Measurements from ENCODE around the gene ADCY9.
"Not testable (repeated sequence)": the region's sequence is repeated elsewhere in the genome, so short reads cannot be mapped to it uniquely, and the experiment has no call there.

Gene ADCY9

GRCh38 chr16:3953728-3954410, 162.4 kb downstream of the ADCY9 start:
- H3K4me2 ChIP-seq (ENCODE audit: low read depth, low read length, poor library complexity, severe bottlenecking), result no peak overlapping the region
- no peak overlapping the region for H3K4me3 ChIP-seq (ENCODE audit: insufficient read depth, low read length, poor library complexity, severe bottlenecking)
- H2AFZ ChIP-seq (ENCODE audit: low read depth, low read length, severe bottlenecking), result no peak overlapping the region
- no peaks in the 10 kb centered on the region for H3F3A ChIP-seq (ENCODE audit: insufficient read depth)
- no peaks in the 10 kb centered on the region for H3K9me3 ChIP-seq (ENCODE audit: insufficient read depth, low read length)
- no peak for TF ChIP-seq EZH2phosphoT487 (conservative IDR thresholded peaks at IDR 0.05; ENCODE audit: low read length)
- TF ChIP-seq, protein P1, sequence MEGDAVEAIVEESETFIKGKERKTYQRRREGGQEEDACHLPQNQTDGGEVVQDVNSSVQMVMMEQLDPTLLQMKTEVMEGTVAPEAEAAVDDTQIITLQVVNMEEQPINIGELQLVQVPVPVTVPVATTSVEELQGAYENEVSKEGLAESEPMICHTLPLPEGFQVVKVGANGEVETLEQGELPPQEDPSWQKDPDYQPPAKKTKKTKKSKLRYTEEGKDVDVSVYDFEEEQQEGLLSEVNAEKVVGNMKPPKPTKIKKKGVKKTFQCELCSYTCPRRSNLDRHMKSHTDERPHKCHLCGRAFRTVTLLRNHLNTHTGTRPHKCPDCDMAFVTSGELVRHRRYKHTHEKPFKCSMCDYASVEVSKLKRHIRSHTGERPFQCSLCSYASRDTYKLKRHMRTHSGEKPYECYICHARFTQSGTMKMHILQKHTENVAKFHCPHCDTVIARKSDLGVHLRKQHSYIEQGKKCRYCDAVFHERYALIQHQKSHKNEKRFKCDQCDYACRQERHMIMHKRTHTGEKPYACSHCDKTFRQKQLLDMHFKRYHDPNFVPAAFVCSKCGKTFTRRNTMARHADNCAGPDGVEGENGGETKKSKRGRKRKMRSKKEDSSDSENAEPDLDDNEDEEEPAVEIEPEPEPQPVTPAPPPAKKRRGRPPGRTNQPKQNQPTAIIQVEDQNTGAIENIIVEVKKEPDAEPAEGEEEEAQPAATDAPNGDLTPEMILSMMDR (IDR thresholded peaks at IDR 0.05; ENCODE audit: insufficient read depth, low read length, poor library complexity, severe bottlenecking), result no peak
- H3K9ac ChIP-seq (ENCODE audit: low read length), result no peak overlapping the region
- H3K27ac ChIP-seq (ENCODE audit: low read depth, low read length), result no peak overlapping the region
- H3K27me3 ChIP-seq (ENCODE audit: low read length), result no peaks in the 10 kb centered on the region
- H4K20me1 ChIP-seq (ENCODE audit: low read depth, low read length), result no peaks in the 10 kb centered on the region
- H3K9me2 ChIP-seq (replicated peaks; ENCODE audit: insufficient read depth, low read length), result no peaks in the 10 kb centered on the region
- no peaks in the 10 kb centered on the region for H3K79me2 ChIP-seq (ENCODE audit: insufficient read depth, low read length)
- no peaks in the 10 kb centered on the region for H3K36me3 ChIP-seq (ENCODE audit: low read length)

DNA sequence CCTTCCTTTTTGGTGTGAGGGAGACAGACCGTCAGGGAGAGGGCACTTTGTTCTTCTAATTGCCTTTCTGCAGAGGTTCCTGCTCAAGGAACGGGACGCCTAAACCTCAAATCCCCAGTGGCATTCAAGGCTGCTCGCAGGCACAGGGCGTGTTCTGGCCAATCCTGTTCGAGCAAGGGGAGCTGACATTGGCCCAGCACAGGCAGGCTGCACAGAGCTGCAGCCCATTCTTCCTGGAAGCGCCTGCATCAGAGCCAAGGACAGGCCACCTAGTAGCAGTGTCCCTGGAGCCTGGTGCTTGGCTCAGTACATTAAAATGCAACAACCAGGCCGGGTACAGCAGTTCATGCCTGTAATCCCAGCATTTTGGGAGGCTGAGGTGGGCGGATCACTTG, 163.5 kb downstream of the ADCY9 start:
- Histone ChIP-seq H3F3A (ENCODE audit: insufficient read depth) (no peaks in the 10 kb centered on the region), H3K27ac (ENCODE audit: low read depth, low read length) (no peak overlapping the region), H3K9ac (ENCODE audit: low read length) (no peak overlapping the region), H3K4me2 (ENCODE audit: low read depth, low read length, poor library complexity, severe bottlenecking) (no peak overlapping the region), H3K79me2 (ENCODE audit: insufficient read depth, low read length) (no peaks in the 10 kb centered on the region), H3K4me3 (ENCODE audit: insufficient read depth, low read length, poor library complexity, severe bottlenecking) (no peak overlapping the region), H3K36me3 (ENCODE audit: low read length) (no peaks in the 10 kb centered on the region), H4K20me1 (ENCODE audit: low read depth, low read length) (no peaks in the 10 kb centered on the region), H3K27me3 (ENCODE audit: low read length) (no peaks in the 10 kb centered on the region), H3K9me3 (ENCODE audit: insufficient read depth, low read length) (no peaks in the 10 kb centered on the region), H2AFZ (ENCODE audit: low read depth, low read length, severe bottlenecking) (no peak overlapping the region), H3K9me2 (replicated peaks; ENCODE audit: insufficient read depth, low read length) (no peaks in the 10 kb centered on the region)
- no peak for TF ChIP-seq EZH2phosphoT487 (conservative IDR thresholded peaks at IDR 0.05; ENCODE audit: low read length)
- TF ChIP-seq, protein P1 (IDR thresholded peaks at IDR 0.05; ENCODE audit: insufficient read depth, low read length, poor library complexity, severe bottlenecking), result no peak

DNA sequence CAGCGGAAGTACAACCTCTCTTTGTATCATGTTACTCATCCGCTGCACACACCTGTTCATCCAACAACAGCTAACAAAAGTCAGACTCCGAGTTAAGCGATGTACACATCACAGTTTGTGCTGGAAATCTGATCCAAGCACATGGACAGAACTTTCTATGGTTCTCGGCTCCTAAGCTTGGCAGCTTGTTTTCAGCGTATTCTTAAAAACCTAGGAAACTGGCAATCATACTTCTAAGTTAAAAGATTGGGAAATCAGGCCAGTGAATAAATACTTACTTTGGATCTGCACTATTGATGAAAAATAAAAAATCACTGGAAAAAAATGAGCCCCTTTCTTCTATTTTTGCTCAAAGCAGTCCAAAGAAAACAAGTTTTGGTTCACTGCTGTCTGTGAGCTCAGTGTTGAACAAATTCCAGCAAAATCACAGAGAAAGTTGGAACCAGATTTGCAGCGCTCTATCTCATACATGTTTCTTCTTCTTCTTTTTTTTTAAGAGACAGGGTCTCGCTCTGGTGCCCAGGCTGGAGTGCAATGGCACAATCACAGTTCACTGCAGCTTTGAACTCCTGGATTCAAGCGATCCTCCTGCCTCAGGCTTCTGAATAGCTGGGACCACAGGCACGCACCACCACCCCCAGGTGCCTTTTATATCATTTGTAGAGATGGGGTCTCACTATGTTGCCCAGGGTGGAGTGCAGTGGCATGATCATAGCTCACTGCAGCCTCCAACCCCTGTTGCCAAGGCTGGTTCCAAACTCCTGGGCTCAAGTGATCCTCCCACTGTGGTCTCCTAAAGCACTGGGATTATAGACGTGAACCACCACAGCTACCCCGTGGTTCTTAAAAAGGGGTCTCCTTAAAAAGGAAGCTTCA, 164.1 kb downstream of the ADCY9 start:
- no peak overlapping the region for H2AFZ ChIP-seq (ENCODE audit: low read depth, low read length, severe bottlenecking)
- no peaks in the 10 kb centered on the region for H3K79me2 ChIP-seq (ENCODE audit: insufficient read depth, low read length)
- no peak overlapping the region for H3K4me2 ChIP-seq (ENCODE audit: low read depth, low read length, poor library complexity, severe bottlenecking)
- no peaks in the 10 kb centered on the region for H3K9me3 ChIP-seq (ENCODE audit: insufficient read depth, low read length)
- H3K36me3 ChIP-seq (ENCODE audit: low read length), result no peaks in the 10 kb centered on the region
- H3K9me2 ChIP-seq (replicated peaks; ENCODE audit: insufficient read depth, low read length), result no peaks in the 10 kb centered on the region
- no peaks in the 10 kb centered on the region for H3F3A ChIP-seq (ENCODE audit: insufficient read depth)
- H3K9ac ChIP-seq (ENCODE audit: low read length), result no peak overlapping the region
- H3K4me3 ChIP-seq (ENCODE audit: insufficient read depth, low read length, poor library complexity, severe bottlenecking), result no peak overlapping the region
- H3K27ac ChIP-seq (ENCODE audit: low read depth, low read length), result no peak overlapping the region
- no peaks in the 10 kb centered on the region for H3K27me3 ChIP-seq (ENCODE audit: low read length)
- TF ChIP-seq, protein P1 (IDR thresholded peaks at IDR 0.05; ENCODE audit: insufficient read depth, low read length, poor library complexity, severe bottlenecking), result no peak
- no peak for TF ChIP-seq EZH2phosphoT487 (conservative IDR thresholded peaks at IDR 0.05; ENCODE audit: low read length)
- H4K20me1 ChIP-seq (ENCODE audit: low read depth, low read length), result no peaks in the 10 kb centered on the region

DNA sequence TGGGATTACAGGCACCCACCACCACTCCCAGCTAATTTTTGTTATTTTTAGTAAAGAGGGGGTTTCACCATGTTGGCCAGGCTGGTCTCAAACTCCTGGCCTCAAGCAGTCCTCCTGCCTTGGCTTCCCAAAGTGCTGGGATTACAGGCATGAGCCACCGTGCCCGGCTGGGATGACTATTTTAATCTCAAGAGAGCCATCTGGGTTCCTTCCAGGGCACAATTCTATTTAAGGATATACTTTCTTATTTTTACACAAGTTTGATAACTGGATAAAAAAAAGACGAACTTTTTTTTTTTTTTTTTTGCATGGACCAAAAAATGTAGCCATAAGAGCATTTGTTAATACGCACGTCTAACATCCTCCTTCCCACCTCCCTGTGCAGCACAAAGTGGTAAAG, 164.9 kb downstream of the ADCY9 start:
- not testable (repeated sequence) for H3K9ac ChIP-seq (ENCODE audit: low read length); H3K9me3 ChIP-seq (ENCODE audit: insufficient read depth, low read length); H2AFZ ChIP-seq (ENCODE audit: low read depth, low read length, severe bottlenecking); H3K9me2 ChIP-seq (replicated peaks; ENCODE audit: insufficient read depth, low read length); H3F3A ChIP-seq (ENCODE audit: insufficient read depth); H3K27ac ChIP-seq (ENCODE audit: low read depth, low read length); H3K27me3 ChIP-seq (ENCODE audit: low read length); H3K4me2 ChIP-seq (ENCODE audit: low read depth, low read length, poor library complexity, severe bottlenecking); H4K20me1 ChIP-seq (ENCODE audit: low read depth, low read length); H3K4me3 ChIP-seq (ENCODE audit: insufficient read depth, low read length, poor library complexity, severe bottlenecking); H3K36me3 ChIP-seq (ENCODE audit: low read length); H3K79me2 ChIP-seq (ENCODE audit: insufficient read depth, low read length)

Measured in SU-DHL-6 (cell line).